Measurements from ENCODE around the gene SHB. TPM values are rescaled to one million over a fixed set of nuclear protein-coding genes. Genes with fewer than 3 reads are reported as not detected.

SHB gene
- total RNA-seq, 1 donor from 2014 or later, result 0.61 TPM

- intact Hi-C loops (cut with micrococcal nuclease), result no loop called here
These were observed 74.2 kb downstream of the SHB start for GRCh38 chr9:37994639-37995347.

GRCh38 chr9:37992924-37993349 is 76.1 kb downstream of the SHB start:
- intact Hi-C loops (cut with micrococcal nuclease), result no loop called here

- intact Hi-C loops (cut with micrococcal nuclease), result no loop called here
These were observed 78.5 kb downstream of the SHB start for GRCh38 chr9:37990404-37991015.

GRCh38 chr9:37989701-37990100 is 79.3 kb downstream of the SHB start:
- intact Hi-C loops (cut with micrococcal nuclease), result no loop called here

- intact Hi-C loops (cut with micrococcal nuclease), result no loop called here
These were observed 80.4 kb downstream of the SHB start for GRCh38 chr9:37988602-37989001.

GRCh38 chr9:37988041-37988440 is 81.0 kb downstream of the SHB start:
- intact Hi-C loops (cut with micrococcal nuclease), result no loop called here

GRCh38 chr9:37987467-37987981 is 81.5 kb downstream of the SHB start:
- intact Hi-C loops (cut with micrococcal nuclease), result no loop called here

- intact Hi-C loops (cut with micrococcal nuclease), result no loop called here
These were observed 82.2 kb downstream of the SHB start for GRCh38 chr9:37986771-37987258.

- intact Hi-C loops (cut with micrococcal nuclease), result no loop called here
These were observed 83.0 kb downstream of the SHB start for GRCh38 chr9:37986001-37986400.

GRCh38 chr9:37984672-37985611 is 84.1 kb downstream of the SHB start:
- intact Hi-C loops (cut with micrococcal nuclease), result no loop called here

- intact Hi-C loops (cut with micrococcal nuclease), result no loop called here
These were observed 84.8 kb downstream of the SHB start for GRCh38 chr9:37984278-37984671.

GRCh38 chr9:37983381-37984067 is 85.5 kb downstream of the SHB start:
- intact Hi-C loops (cut with micrococcal nuclease), result no loop called here

- intact Hi-C loops (cut with micrococcal nuclease), result no loop called here
These were observed 89.2 kb downstream of the SHB start for GRCh38 chr9:37979844-37980243.

GRCh38 chr9:37978983-37979382 is 90.0 kb downstream of the SHB start:
- intact Hi-C loops (cut with micrococcal nuclease), result no loop called here

GRCh38 chr9:37978481-37978864 is 90.6 kb downstream of the SHB start:
- intact Hi-C loops (cut with micrococcal nuclease), result no loop called here

- intact Hi-C loops (cut with micrococcal nuclease), result no loop called here
These were observed 91.1 kb downstream of the SHB start for GRCh38 chr9:37977851-37978480.

GRCh38 chr9:37976714-37977477 is 92.1 kb downstream of the SHB start:
- intact Hi-C loops (cut with micrococcal nuclease), result no loop called here

GRCh38 chr9:37975639-37976038 is 93.4 kb downstream of the SHB start:
- intact Hi-C loops (cut with micrococcal nuclease), result no loop called here

- intact Hi-C loops (cut with micrococcal nuclease), result no loop called here
These were observed 94.4 kb downstream of the SHB start for GRCh38 chr9:37974506-37975173.
